BE2C (cell line): Measurements from ENCODE around the gene ASH1L. TPM values are rescaled to one million over a fixed set of nuclear protein-coding genes. Genes with fewer than 3 reads are reported as not detected.
A peak's percentile ranks its signal among the peaks of the same experiment; 100 is the strongest.
"Not testable (repeated sequence)": the region's sequence is repeated elsewhere in the genome, so short reads cannot be mapped to it uniquely, and the experiment has no call there.

ENCODE experiments used
- DNase-seq: peaks from one replicate; pipeline ENCODE4 v3.0.0-alpha.2; 2020
- H3K27me3 ChIP-seq: fragments of 250-450 bp; sonication (Bioruptor Pico); 2 replicates; pipeline ENCODE4 v1.5.1; 2020; ENCODE audit warnings: mild to moderate bottlenecking
- H3K36me3 ChIP-seq: fragments of 250-450 bp; sonication (Bioruptor Pico); 2 replicates; pipeline ENCODE4 v1.5.1; 2020; ENCODE audit warnings: mild to moderate bottlenecking
- H3K4me1 ChIP-seq: fragments of 250-450 bp; sonication (Bioruptor Pico); 2 replicates; pipeline ENCODE4 v1.5.1; 2020
- H3K4me3 ChIP-seq: 2 replicates; pipeline ENCODE4 v1.5.1; 2011; ENCODE audit warnings: low read depth, low read length
- H3K9me3 ChIP-seq: fragments of 250-450 bp; sonication (Bioruptor Pico); 2 replicates; pipeline ENCODE4 v1.5.1; 2020
- polyA plus RNA-seq: library from polyadenylated mRNA; unstranded; fragments of >200 nt; gene quantifications from one replicate; pipeline ENCODE4 v1.2.1, GENCODE V29; 2012; ENCODE audit warnings: low read depth, missing spikeins; ENCODE audit not compliant: insufficient read length, insufficient read depth
- TF ChIP-seq, protein P1 (sequence below): IDR thresholded peaks from 2 replicates; pipeline ENCODE4 v1.5.1; 2012; ENCODE audit warnings: mild to moderate bottlenecking, low read depth, low read length

ASH1L gene, protein sequence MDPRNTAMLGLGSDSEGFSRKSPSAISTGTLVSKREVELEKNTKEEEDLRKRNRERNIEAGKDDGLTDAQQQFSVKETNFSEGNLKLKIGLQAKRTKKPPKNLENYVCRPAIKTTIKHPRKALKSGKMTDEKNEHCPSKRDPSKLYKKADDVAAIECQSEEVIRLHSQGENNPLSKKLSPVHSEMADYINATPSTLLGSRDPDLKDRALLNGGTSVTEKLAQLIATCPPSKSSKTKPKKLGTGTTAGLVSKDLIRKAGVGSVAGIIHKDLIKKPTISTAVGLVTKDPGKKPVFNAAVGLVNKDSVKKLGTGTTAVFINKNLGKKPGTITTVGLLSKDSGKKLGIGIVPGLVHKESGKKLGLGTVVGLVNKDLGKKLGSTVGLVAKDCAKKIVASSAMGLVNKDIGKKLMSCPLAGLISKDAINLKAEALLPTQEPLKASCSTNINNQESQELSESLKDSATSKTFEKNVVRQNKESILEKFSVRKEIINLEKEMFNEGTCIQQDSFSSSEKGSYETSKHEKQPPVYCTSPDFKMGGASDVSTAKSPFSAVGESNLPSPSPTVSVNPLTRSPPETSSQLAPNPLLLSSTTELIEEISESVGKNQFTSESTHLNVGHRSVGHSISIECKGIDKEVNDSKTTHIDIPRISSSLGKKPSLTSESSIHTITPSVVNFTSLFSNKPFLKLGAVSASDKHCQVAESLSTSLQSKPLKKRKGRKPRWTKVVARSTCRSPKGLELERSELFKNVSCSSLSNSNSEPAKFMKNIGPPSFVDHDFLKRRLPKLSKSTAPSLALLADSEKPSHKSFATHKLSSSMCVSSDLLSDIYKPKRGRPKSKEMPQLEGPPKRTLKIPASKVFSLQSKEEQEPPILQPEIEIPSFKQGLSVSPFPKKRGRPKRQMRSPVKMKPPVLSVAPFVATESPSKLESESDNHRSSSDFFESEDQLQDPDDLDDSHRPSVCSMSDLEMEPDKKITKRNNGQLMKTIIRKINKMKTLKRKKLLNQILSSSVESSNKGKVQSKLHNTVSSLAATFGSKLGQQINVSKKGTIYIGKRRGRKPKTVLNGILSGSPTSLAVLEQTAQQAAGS (N-terminal part only)
- polyA plus RNA-seq = 53.1 TPM

DNA sequence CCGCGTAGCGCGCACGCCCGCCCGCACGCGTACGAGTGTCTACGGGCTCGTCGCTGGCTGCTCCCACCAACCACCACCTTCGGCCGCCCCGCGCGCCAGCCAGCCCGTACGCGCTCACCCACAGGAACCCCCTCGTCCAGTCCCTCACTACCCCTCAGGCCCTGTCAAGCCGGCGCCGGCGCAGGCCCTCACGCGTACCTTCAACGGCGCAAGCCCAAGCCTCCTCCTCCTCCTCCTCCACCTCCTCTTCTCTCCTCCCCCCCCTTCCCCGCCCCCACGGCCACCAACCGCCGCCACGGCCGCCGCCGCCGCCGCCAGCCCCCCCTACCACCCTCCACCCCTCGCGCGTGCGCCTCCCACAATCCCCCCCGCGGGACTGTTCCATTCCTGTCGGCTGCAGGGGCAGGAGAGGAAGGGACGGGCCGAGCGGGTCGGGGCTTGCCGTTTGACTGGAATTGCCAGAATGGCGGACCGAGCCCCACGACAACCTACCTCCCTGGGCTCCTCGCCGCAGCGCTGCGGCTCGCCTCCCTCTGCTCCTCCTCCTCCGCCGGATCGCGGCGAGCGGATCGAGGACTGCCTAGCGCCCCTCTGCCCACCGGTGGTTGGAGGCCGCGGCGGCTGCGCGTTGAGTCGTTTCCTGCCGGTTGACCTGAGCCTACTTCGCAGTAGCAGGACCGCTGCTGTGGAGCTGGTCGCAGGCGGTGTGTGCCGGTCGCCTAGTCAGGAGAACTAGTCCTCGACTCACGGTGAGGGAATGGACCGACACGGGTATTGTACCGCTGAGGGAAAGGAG is at the start of gene ASH1L:
Gene ASH1L (minus strand): TSS at position 223 of the 796 bp plus-strand sequence. CDS start 41,284 bp downstream, outside the sequence.
- Histone ChIP-seq H3K9me3 (no peaks in the 10 kb centered on the region), H3K4me1 (no peaks in the 10 kb centered on the region; the same call in 1 of the 2 replicates), H3K4me3 (peak within 1 kb of the TSS; percentile 72), H3K36me3 (peaks cover 19% of the 10 kb centered on the region), H3K27me3 (no peaks in the 10 kb centered on the region)
- TF ChIP-seq, protein P1, sequence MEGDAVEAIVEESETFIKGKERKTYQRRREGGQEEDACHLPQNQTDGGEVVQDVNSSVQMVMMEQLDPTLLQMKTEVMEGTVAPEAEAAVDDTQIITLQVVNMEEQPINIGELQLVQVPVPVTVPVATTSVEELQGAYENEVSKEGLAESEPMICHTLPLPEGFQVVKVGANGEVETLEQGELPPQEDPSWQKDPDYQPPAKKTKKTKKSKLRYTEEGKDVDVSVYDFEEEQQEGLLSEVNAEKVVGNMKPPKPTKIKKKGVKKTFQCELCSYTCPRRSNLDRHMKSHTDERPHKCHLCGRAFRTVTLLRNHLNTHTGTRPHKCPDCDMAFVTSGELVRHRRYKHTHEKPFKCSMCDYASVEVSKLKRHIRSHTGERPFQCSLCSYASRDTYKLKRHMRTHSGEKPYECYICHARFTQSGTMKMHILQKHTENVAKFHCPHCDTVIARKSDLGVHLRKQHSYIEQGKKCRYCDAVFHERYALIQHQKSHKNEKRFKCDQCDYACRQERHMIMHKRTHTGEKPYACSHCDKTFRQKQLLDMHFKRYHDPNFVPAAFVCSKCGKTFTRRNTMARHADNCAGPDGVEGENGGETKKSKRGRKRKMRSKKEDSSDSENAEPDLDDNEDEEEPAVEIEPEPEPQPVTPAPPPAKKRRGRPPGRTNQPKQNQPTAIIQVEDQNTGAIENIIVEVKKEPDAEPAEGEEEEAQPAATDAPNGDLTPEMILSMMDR = 0 out of 2 replicates have a peak, but pooled peaks have one; percentile 1
- DNase-seq = peak; percentile 96

DNA sequence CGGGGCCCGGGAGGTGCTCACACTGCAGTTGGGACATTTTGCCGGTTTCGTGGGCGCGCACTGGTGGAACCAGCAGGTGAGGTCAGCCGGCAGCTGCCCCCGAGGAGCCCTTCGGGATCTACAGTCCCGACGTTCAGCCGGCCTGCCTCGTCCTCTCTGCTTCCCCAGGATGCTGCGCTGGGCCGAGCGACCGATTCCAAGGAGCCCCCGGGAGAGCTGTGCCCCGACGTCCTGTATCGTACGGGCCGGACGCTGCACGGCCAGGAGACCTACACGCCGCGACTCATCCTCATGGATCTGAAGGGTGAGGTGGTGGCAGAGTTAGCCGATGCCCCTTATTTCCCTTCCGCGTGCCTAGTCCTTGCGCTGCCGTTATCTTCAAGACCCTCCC is 47.6 kb upstream of the ASH1L start:
- peak overlapping the region; percentile 59 for H3K4me3 ChIP-seq
- not testable (repeated sequence) for H3K36me3 ChIP-seq, H3K27me3 ChIP-seq, H3K4me1 ChIP-seq, DNase-seq, H3K9me3 ChIP-seq

DNA sequence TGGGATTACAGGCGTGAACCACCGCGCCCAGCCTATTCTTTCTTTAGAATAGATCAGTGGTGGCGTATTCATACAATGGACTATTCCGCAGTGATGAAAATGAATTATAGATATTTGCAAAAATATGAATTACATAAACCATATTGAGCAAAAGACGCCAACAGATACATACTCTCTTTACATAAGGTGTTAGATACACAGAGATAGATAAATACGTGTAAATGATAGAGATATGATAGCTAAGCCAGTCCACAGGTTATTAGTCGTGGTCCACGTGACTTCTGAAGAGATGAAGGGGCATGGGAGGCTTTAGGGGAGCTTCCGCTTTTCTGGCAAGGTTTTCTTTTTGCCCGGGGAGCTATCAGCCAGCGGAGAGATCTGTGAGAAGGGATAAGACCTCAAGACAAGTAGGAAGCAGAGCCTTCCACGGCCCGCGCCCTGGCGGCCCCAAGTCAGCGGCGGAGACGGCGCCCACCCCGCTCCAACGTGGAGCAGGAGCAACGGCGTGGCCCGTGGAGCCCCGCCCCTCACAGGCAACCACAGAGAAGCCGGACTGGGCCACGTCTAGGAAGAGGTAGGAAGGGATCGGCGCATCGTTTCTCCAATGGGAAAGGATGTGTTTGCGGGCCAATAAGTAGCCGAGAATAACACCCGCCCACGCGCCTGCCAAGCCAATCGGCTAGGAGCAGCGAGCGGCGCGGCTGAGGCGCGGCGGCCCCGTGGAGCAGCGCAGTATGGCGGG is 47.1 kb upstream of the ASH1L start, which contains the start of gene MSTO1:
Gene MSTO1 (plus strand): TSS at position 704 of the 742 bp plus-strand sequence. CDS start 31 bp downstream, at position 735.
- Histone ChIP-seq H3K4me1 (no peaks in the 10 kb centered on the region; the same call in 1 of the 2 replicates), H3K27me3 (no peaks in the 10 kb centered on the region), H3K4me3 (peak within 1 kb of the TSS; percentile 59), H3K9me3 (no peaks in the 10 kb centered on the region), H3K36me3 (peaks cover 5% of the 10 kb centered on the region)
- TF ChIP-seq, protein P1 = no peak
- peak; percentile 98 for DNase-seq

DNA sequence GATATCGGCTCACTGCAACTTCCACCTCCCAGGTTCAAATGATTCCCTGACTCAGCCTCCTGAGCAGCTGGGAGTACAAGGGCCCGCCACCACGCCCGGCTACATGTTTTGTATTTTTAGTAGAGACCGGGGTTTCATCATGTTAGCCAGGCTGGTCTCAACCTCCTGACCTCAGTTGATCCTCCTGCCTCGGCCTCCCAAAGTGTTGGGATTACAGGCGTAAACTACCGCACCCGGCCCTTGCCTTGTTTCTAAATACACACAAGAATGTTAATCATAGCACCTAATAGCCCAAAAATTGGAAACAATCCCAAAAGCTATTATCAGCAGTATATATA is 46.3 kb upstream of the ASH1L start:
- H3K4me1 ChIP-seq = no peaks in the 10 kb centered on the region; the same call in 1 of the 2 replicates
- TF ChIP-seq, protein P1 = no peak
- peaks cover 4% of the 10 kb centered on the region; the same call in 1 of the 2 replicates for H3K36me3 ChIP-seq
- no peaks in the 10 kb centered on the region for H3K27me3 ChIP-seq
- no peak for DNase-seq
- H3K4me3 ChIP-seq = no peak overlapping the region
- H3K9me3 ChIP-seq = no peaks in the 10 kb centered on the region

DNA sequence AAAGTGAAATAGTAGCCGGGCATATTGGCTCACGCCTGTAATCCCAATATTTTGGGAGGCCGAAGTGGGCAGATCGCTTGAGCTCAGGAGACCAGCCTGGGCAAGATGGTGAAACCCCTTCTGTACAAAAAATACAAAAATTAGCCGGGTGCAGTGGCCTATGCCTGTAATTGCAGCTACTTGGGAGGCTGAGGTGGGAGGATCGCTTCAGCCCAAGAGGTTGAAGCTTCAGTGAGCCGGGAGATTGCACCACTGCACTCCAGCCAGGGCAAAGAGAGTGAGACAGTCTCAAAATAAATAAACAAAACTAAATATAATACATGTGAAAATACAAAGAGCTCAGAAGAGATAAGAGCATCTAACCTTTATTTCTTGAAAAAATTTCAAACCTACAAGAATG is 45.1 kb upstream of the ASH1L start:
- DNase-seq = no peak

DNA sequence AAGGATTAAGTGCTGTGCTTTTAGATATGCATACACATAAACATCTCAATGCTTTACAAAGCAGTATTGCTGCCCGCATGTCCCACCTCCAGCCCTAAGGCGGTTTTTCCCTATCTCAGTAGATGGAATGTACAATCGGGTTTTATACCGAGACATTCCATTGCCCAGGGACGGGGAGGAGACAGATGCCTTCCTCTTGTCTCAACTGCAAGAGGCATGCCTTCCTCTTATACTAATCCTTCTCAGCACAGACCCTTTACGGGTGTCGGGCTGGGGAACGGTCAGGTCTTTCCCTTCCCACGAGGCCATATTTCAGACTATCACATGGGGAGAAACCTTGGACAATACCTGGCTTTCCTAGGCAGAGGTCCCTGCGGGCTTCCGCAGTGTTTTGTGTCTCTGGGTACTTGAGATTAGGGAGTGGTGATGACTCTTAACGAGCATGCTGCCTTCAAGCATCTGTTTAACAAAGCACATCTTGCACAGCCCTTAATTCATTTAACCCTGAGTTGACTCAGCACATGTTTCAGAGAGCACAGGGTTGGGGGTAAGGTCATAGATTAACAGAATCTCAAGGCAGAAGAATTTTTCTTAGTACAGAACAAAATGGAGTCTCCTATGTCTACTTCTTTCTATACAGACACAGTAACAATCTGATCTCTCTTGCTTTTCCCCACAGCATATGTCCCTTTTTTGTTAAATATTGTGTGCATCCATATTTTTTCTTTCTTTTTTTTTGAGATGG is 37.4 kb upstream of the ASH1L start:
- not testable (repeated sequence) for H3K4me1 ChIP-seq, DNase-seq, H3K4me3 ChIP-seq, H3K36me3 ChIP-seq, H3K9me3 ChIP-seq, H3K27me3 ChIP-seq

More for the DNA sequence above, 45.1 kb upstream of the ASH1L start:
- Histone ChIP-seq H3K36me3 (peaks cover 4% of the 10 kb centered on the region; the same call in 1 of the 2 replicates), H3K27me3 (no peaks in the 10 kb centered on the region), H3K4me1 (no peaks in the 10 kb centered on the region; the same call in 1 of the 2 replicates), H3K4me3 (no peak overlapping the region), H3K9me3 (no peaks in the 10 kb centered on the region)
- TF ChIP-seq, protein P1 = no peak
